ENCODE measurements around the gene KPNB1. TPM values are rescaled to one million over a fixed set of nuclear protein-coding genes. Genes with fewer than 3 reads are reported as not detected.

The KPNB1 gene
- total and polyA plus RNA-seq, 10 of the 15 experiments (the other 5 are each of a cell fraction or from before 2014, with no cell fraction given) = 67.8 to 525 (median 246) TPM

DNA sequence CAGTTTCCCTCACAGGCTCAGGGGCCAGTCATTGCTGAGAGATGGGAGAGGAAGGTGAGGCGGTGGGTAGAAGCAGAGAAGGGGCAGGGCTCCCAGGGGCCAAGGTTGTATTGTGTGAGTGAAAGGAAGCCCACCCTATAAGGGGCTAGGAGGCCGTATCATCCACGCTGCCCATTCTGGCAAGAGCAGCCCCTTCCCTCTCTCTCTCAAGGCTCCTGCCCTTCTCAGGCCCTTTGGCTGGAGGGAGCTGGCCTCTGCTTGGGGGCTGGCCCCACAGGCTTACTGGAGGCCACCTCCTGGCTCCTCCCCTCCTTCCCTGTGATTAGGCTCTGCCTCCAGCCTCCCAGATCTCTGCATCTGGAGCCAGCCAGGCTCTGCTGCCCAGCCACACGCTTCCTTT, 51.9 kb downstream of the KPNB1 start:
- no peaks in the 10 kb centered on the region; the same call in 1 of the 2 replicates for H4K20me1 ChIP-seq (ENCODE audit: control insufficient read depth, insufficient read depth)
- H3K27ac ChIP-seq (ENCODE audit: control insufficient read depth, insufficient read depth) = no peak overlapping the region
- intact Hi-C loops (cut with micrococcal nuclease; ENCODE audit: unreplicated experiment) = no loop called here
- BruUV-seq (replicated peaks) = no TSS peak
- no peaks in the 10 kb centered on the region for H3K27me3 ChIP-seq (replicated peaks in 1 of 2; ENCODE audit: control insufficient read depth in 2 of 2, insufficient read depth in 2 of 2, low read length in 1 of 2)
- WGBS (ENCODE audit: insufficient coverage, insufficient replicate concordance, low lambda C conversion rate, missing lambda C conversion rate) = 39% methylated on average over 4 of the region's 4 CpGs
- ChIA-PET RAD21 (ENCODE audit: unreplicated experiment) (interaction anchor here (1.3 to 9.9 kb wide), 8 partner anchors 15 to 120 kb away, joined by 3 to 142 read pairs (median 7); partner anchors contain the start of genes OSBPL7 and TBX21), CTCF (interaction anchor here (0.6 to 9.4 kb wide), 8 partner anchors 8 to 88 kb away, joined by 3 to 242 read pairs (median 4); partner anchors contain the start of gene TBX21), POLR2A (interaction anchor here (0.5 to 9.2 kb wide), 6 partner anchors 15 to 342 kb away, joined by 3 to 76 read pairs (median 6); partner anchors contain the start of gene TBX21), SMC1A (ENCODE audit: uncharacterized antibody, unreplicated experiment) (interaction anchor here (0.7 to 6.5 kb wide), 10 partner anchors 13 to 89 kb away, joined by 3 to 39 read pairs (median 4); partner anchors contain the start of gene TBX21)
- peaks cover 36% of the 10 kb centered on the region for H3K4me1 ChIP-seq (ENCODE audit: control insufficient read depth, insufficient read depth, low read length)
- FAIRE-seq (no peak), ATAC-seq (no peak), DNase-seq (ENCODE audit: low read depth, low spot score) (no peak)
- H3K4me3 ChIP-seq = no peak overlapping the region
- H3K9me3 ChIP-seq (replicated peaks; ENCODE audit: control insufficient read depth, insufficient read depth, low read length) = no peaks in the 10 kb centered on the region
- TF ChIP-seq SIX5 (IDR thresholded peaks at IDR 0.05; ENCODE audit: low read depth, low read length, severe bottlenecking) (no peak), PML (IDR thresholded peaks at IDR 0.05; ENCODE audit: low read length) (no peak), JUND (IDR thresholded peaks at IDR 0.05; ENCODE audit: low read depth, low read length) (no peak), JUNB (IDR thresholded peaks at IDR 0.05) (no peak), YY1 (IDR thresholded peaks at IDR 0.05; ENCODE audit: low read depth, low read length) (no peak), CREB1 (IDR thresholded peaks at IDR 0.05; ENCODE audit: low read depth) (no peak), SMARCA5 (IDR thresholded peaks at IDR 0.05) (no peak), GABPA (IDR thresholded peaks at IDR 0.05; ENCODE audit: low read depth) (no peak), CHD4 (IDR thresholded peaks at IDR 0.05) (no peak)
- TF ChIP-seq, protein P1, sequence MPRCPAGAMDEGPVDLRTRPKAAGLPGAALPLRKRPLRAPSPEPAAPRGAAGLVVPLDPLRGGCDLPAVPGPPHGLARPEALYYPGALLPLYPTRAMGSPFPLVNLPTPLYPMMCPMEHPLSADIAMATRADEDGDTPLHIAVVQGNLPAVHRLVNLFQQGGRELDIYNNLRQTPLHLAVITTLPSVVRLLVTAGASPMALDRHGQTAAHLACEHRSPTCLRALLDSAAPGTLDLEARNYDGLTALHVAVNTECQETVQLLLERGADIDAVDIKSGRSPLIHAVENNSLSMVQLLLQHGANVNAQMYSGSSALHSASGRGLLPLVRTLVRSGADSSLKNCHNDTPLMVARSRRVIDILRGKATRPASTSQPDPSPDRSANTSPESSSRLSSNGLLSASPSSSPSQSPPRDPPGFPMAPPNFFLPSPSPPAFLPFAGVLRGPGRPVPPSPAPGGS (IDR thresholded peaks at IDR 0.05; ENCODE audit: borderline replicate concordance, insufficient read depth, low read depth, low read length, poor library complexity, severe bottlenecking) = no peak
- H2AFZ ChIP-seq (ENCODE audit: control insufficient read depth, low read depth, low read length) = no peak overlapping the region
- in situ Hi-C loops (cut with MboI) = no loop called here
- no peaks in the 10 kb centered on the region for H3K36me3 ChIP-seq (ENCODE audit: control insufficient read depth in 2 of 2, insufficient read depth in 2 of 2, low read length in 1 of 2)
- no peak overlapping the region for H3K9ac ChIP-seq (ENCODE audit: control insufficient read depth, insufficient read depth, low read length)
- no peak overlapping the region for H3K4me2 ChIP-seq (ENCODE audit: control insufficient read depth, insufficient read depth)
- H3K79me2 ChIP-seq (ENCODE audit: control insufficient read depth, insufficient read depth, low read length) = no peaks in the 10 kb centered on the region

Measured in GM12878 (cell line).